Measurements from ENCODE around the gene RHBDL1.

The RHBDL1 gene

GRCh38 chr16:646679-647172 lies 28.7 kb upstream of the RHBDL1 start:
- Histone ChIP-seq H3K9me3 (ENCODE audit: control insufficient read depth, insufficient read depth, low read length) (no peaks in the 10 kb centered on the region), H3K27me3 (ENCODE audit: control insufficient read depth, insufficient read depth, low read length) (no peaks in the 10 kb centered on the region), H3K27ac (ENCODE audit: low read length) (no peak overlapping the region), H3K4me3 (ENCODE audit: low read length) (no peak overlapping the region), H3K4me1 (ENCODE audit: control insufficient read depth, insufficient read depth, low read length) (peaks cover 2% of the 10 kb centered on the region; the same call in 1 of the 2 replicates), H3K36me3 (ENCODE audit: control insufficient read depth, insufficient read depth, low read length) (no peaks in the 10 kb centered on the region; the same call in 1 of the 2 replicates)
- no CpG with 5 or more reads among the region's 22 CpGs for WGBS (ENCODE audit: insufficient coverage, insufficient read length)
- DNase-seq (ENCODE audit: low read depth, low spot score), result no peak

GRCh38 chr16:647173-647902 lies 28.1 kb upstream of the RHBDL1 start:
- peaks cover 2% of the 10 kb centered on the region; the same call in 1 of the 2 replicates for H3K4me1 ChIP-seq (ENCODE audit: control insufficient read depth, insufficient read depth, low read length)
- no peak for DNase-seq (ENCODE audit: low read depth, low spot score)
- no CpG with 5 or more reads among the region's 25 CpGs for WGBS (ENCODE audit: insufficient coverage, insufficient read length)
- H3K27ac ChIP-seq (ENCODE audit: low read length), result no peak overlapping the region
- no peak overlapping the region for H3K4me3 ChIP-seq (ENCODE audit: low read length)
- H3K27me3 ChIP-seq (ENCODE audit: control insufficient read depth, insufficient read depth, low read length), result no peaks in the 10 kb centered on the region
- no peaks in the 10 kb centered on the region for H3K9me3 ChIP-seq (ENCODE audit: control insufficient read depth, insufficient read depth, low read length)
- H3K36me3 ChIP-seq (ENCODE audit: control insufficient read depth, insufficient read depth, low read length), result no peaks in the 10 kb centered on the region; the same call in 1 of the 2 replicates

- no peaks in the 10 kb centered on the region for H3K27me3 ChIP-seq (ENCODE audit: control insufficient read depth, insufficient read depth, low read length)
- H3K27ac ChIP-seq (ENCODE audit: low read length), result no peak overlapping the region
- peak overlapping the region; percentile 61; the same call in 1 of the 2 replicates for H3K4me3 ChIP-seq (ENCODE audit: low read length)
- no peaks in the 10 kb centered on the region for H3K9me3 ChIP-seq (ENCODE audit: control insufficient read depth, insufficient read depth, low read length)
- H3K36me3 ChIP-seq (ENCODE audit: control insufficient read depth, insufficient read depth, low read length), result no peaks in the 10 kb centered on the region; the same call in 1 of the 2 replicates
- peaks cover 2% of the 10 kb centered on the region; the same call in 1 of the 2 replicates for H3K4me1 ChIP-seq (ENCODE audit: control insufficient read depth, insufficient read depth, low read length)
- WGBS (ENCODE audit: insufficient coverage, insufficient read length), result no CpG with 5 or more reads among the region's 24 CpGs
- no peak for DNase-seq (ENCODE audit: low read depth, low spot score)
Measured at GRCh38 chr16:648071-648780, 27.2 kb upstream of the RHBDL1 start.

- Histone ChIP-seq H3K9me3 (ENCODE audit: control insufficient read depth, insufficient read depth, low read length) (no peaks in the 10 kb centered on the region), H3K4me1 (ENCODE audit: control insufficient read depth, insufficient read depth, low read length) (peaks cover 2% of the 10 kb centered on the region; the same call in 1 of the 2 replicates), H3K27me3 (ENCODE audit: control insufficient read depth, insufficient read depth, low read length) (no peaks in the 10 kb centered on the region), H3K27ac (ENCODE audit: low read length) (no peak within 1 kb of the TSS), H3K36me3 (ENCODE audit: control insufficient read depth, insufficient read depth, low read length) (no peaks in the 10 kb centered on the region; the same call in 1 of the 2 replicates), H3K4me3 (ENCODE audit: low read length) (peak within 1 kb of the TSS; percentile 61)
- no CpG with 5 or more reads among the region's 91 CpGs for WGBS (ENCODE audit: insufficient coverage, insufficient read length)
- no peak for DNase-seq (ENCODE audit: low read depth, low spot score)
Measured at GRCh38 chr16:648781-649589, 26.5 kb upstream of the RHBDL1 start, which contains the start of gene WDR90. Gene WDR90 (plus strand): TSS chr16:649365. CDS start chr16:649417, 52 bp downstream.

GRCh38 chr16:649631-650030 lies 25.8 kb upstream of the RHBDL1 start:
- DNase-seq (ENCODE audit: low read depth, low spot score), result no peak

GRCh38 chr16:651844-652243 lies 23.6 kb upstream of the RHBDL1 start:
- Histone ChIP-seq H3K36me3 (ENCODE audit: control insufficient read depth, insufficient read depth, low read length) (peaks cover 9% of the 10 kb centered on the region), H3K27ac (ENCODE audit: low read length) (no peak overlapping the region), H3K27me3 (ENCODE audit: control insufficient read depth, insufficient read depth, low read length) (no peaks in the 10 kb centered on the region), H3K4me3 (ENCODE audit: low read length) (no peak overlapping the region), H3K4me1 (ENCODE audit: control insufficient read depth, insufficient read depth, low read length) (peaks cover 2% of the 10 kb centered on the region; the same call in 1 of the 2 replicates), H3K9me3 (ENCODE audit: control insufficient read depth, insufficient read depth, low read length) (no peaks in the 10 kb centered on the region)
- DNase-seq (ENCODE audit: low read depth, low spot score), result no peak
- WGBS (ENCODE audit: insufficient coverage, insufficient read length), result no CpG with 5 or more reads among the region's 22 CpGs

More at GRCh38 chr16:649631-650030, 25.8 kb upstream of the RHBDL1 start:
- H3K4me3 ChIP-seq (ENCODE audit: low read length), result peak overlapping the region; percentile 61; the same call in 1 of the 2 replicates
- no peaks in the 10 kb centered on the region for H3K9me3 ChIP-seq (ENCODE audit: control insufficient read depth, insufficient read depth, low read length)
- H3K36me3 ChIP-seq (ENCODE audit: control insufficient read depth, insufficient read depth, low read length), result no peaks in the 10 kb centered on the region; the same call in 1 of the 2 replicates
- H3K4me1 ChIP-seq (ENCODE audit: control insufficient read depth, insufficient read depth, low read length), result peaks cover 2% of the 10 kb centered on the region; the same call in 1 of the 2 replicates
- H3K27me3 ChIP-seq (ENCODE audit: control insufficient read depth, insufficient read depth, low read length), result no peaks in the 10 kb centered on the region
- WGBS (ENCODE audit: insufficient coverage, insufficient read length), result no CpG with 5 or more reads among the region's 44 CpGs
- no peak overlapping the region for H3K27ac ChIP-seq (ENCODE audit: low read length)

GRCh38 chr16:652454-653305 lies 22.8 kb upstream of the RHBDL1 start:
- Histone ChIP-seq H3K9me3 (ENCODE audit: control insufficient read depth, insufficient read depth, low read length) (no peaks in the 10 kb centered on the region), H3K36me3 (ENCODE audit: control insufficient read depth, insufficient read depth, low read length) (peaks cover 9% of the 10 kb centered on the region), H3K27me3 (ENCODE audit: control insufficient read depth, insufficient read depth, low read length) (no peaks in the 10 kb centered on the region), H3K4me3 (ENCODE audit: low read length) (no peak overlapping the region), H3K4me1 (ENCODE audit: control insufficient read depth, insufficient read depth, low read length) (peaks cover 2% of the 10 kb centered on the region; the same call in 1 of the 2 replicates), H3K27ac (ENCODE audit: low read length) (no peak overlapping the region)
- WGBS (ENCODE audit: insufficient coverage, insufficient read length), result no CpG with 5 or more reads among the region's 28 CpGs
- no peak for DNase-seq (ENCODE audit: low read depth, low spot score)

- DNase-seq (ENCODE audit: low read depth, low spot score), result no peak
- Histone ChIP-seq H3K4me3 (ENCODE audit: low read length) (no peak overlapping the region), H3K27ac (ENCODE audit: low read length) (no peak overlapping the region), H3K9me3 (ENCODE audit: control insufficient read depth, insufficient read depth, low read length) (no peaks in the 10 kb centered on the region), H3K27me3 (ENCODE audit: control insufficient read depth, insufficient read depth, low read length) (no peaks in the 10 kb centered on the region), H3K36me3 (ENCODE audit: control insufficient read depth, insufficient read depth, low read length) (peaks cover 12% of the 10 kb centered on the region), H3K4me1 (ENCODE audit: control insufficient read depth, insufficient read depth, low read length) (no peaks in the 10 kb centered on the region; the same call in 1 of the 2 replicates)
- no CpG with 5 or more reads among the region's 12 CpGs for WGBS (ENCODE audit: insufficient coverage, insufficient read length)
Measured at GRCh38 chr16:654034-654433, 21.4 kb upstream of the RHBDL1 start.

- WGBS (ENCODE audit: insufficient coverage, insufficient read length), result no CpG with 5 or more reads among the region's 22 CpGs
- peaks cover 14% of the 10 kb centered on the region for H3K36me3 ChIP-seq (ENCODE audit: control insufficient read depth, insufficient read depth, low read length)
- no peaks in the 10 kb centered on the region for H3K27me3 ChIP-seq (ENCODE audit: control insufficient read depth, insufficient read depth, low read length)
- no peak for DNase-seq (ENCODE audit: low read depth, low spot score)
- no peak overlapping the region for H3K27ac ChIP-seq (ENCODE audit: low read length)
- peaks cover 6% of the 10 kb centered on the region for H3K4me1 ChIP-seq (ENCODE audit: control insufficient read depth, insufficient read depth, low read length)
- no peaks in the 10 kb centered on the region for H3K9me3 ChIP-seq (ENCODE audit: control insufficient read depth, insufficient read depth, low read length)
- no peak overlapping the region for H3K4me3 ChIP-seq (ENCODE audit: low read length)
Measured at GRCh38 chr16:657487-657886, 18.0 kb upstream of the RHBDL1 start.
